Measurements from ENCODE around the gene CEACAM16.
"Not testable (repeated sequence)": the region's sequence is repeated elsewhere in the genome, so short reads cannot be mapped to it uniquely, and the experiment has no call there.

DNA sequence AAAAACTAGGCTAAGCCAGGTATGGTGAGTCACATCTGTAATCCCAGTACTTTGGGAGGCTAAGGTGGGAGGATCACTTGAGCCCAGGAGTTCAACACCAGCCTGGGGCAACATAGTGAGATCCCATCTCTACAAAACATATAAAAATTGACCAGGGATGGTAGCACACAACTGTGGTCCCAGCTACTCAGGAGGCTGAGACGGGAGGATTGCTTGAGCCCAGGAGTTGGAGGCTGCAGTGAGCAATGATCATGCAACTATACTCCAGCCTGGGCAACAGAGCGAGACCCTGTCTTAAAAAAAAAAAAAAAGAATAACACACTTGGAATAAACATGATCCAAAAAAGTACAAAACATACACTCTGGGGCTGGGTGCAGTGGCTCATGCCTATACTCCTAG, 28.9 kb upstream of the CEACAM16 start:
- TF ChIP-seq, protein P1, sequence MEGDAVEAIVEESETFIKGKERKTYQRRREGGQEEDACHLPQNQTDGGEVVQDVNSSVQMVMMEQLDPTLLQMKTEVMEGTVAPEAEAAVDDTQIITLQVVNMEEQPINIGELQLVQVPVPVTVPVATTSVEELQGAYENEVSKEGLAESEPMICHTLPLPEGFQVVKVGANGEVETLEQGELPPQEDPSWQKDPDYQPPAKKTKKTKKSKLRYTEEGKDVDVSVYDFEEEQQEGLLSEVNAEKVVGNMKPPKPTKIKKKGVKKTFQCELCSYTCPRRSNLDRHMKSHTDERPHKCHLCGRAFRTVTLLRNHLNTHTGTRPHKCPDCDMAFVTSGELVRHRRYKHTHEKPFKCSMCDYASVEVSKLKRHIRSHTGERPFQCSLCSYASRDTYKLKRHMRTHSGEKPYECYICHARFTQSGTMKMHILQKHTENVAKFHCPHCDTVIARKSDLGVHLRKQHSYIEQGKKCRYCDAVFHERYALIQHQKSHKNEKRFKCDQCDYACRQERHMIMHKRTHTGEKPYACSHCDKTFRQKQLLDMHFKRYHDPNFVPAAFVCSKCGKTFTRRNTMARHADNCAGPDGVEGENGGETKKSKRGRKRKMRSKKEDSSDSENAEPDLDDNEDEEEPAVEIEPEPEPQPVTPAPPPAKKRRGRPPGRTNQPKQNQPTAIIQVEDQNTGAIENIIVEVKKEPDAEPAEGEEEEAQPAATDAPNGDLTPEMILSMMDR (IDR thresholded peaks at IDR 0.05), result not testable (repeated sequence)
- TF ChIP-seq POLR2A (IDR thresholded peaks at IDR 0.05), result not testable (repeated sequence)
